Fibroblast of lung (primary cell): ENCODE measurements around the gene RSF1. TPM values are rescaled to one million over a fixed set of nuclear protein-coding genes. Genes with fewer than 3 reads are reported as not detected.
A peak's percentile ranks its signal among the peaks of the same experiment; 100 is the strongest.

ENCODE experiments used
- DNase-seq, 2 donors: peaks; one replicate each; pipeline versions ENCODE4 v3.0.0 to v3.0.0-alpha.2; 2010; ENCODE audit warnings: low read depth in 2 of 2
- H2AFZ ChIP-seq: 2 replicates; pipeline ENCODE4 v1.5.1; 2012; ENCODE audit warnings: low read length, control low read depth, inconsistent platforms
- H3K27ac ChIP-seq: 2 replicates; pipeline ENCODE4 v1.5.1; 2011; ENCODE audit warnings: low read length, control low read depth; ENCODE audit not compliant: insufficient read depth
- H3K27me3 ChIP-seq: 2 replicates; pipeline ENCODE4 v1.5.1; 2011; ENCODE audit warnings: mild to moderate bottlenecking, low read length; ENCODE audit not compliant: control insufficient read depth, insufficient read depth
- H3K36me3 ChIP-seq: 2 replicates; pipeline ENCODE4 v1.5.1; 2011; ENCODE audit warnings: low read length; ENCODE audit not compliant: control insufficient read depth, insufficient read depth
- H3K4me1 ChIP-seq: 2 replicates; pipeline ENCODE4 v1.5.1; 2011; ENCODE audit warnings: low read length; ENCODE audit not compliant: control insufficient read depth, insufficient read depth; ENCODE audit errors: extremely low read depth
- H3K4me2 ChIP-seq: 2 replicates; pipeline ENCODE4 v1.5.1; 2011; ENCODE audit warnings: low read length, control low read depth; ENCODE audit not compliant: insufficient read depth; ENCODE audit errors: extremely low read depth
- H3K4me3 ChIP-seq, 4 experiments: fragments of 200-600 bp in 1 of 4; sonication (generic) in 1 of 4; replicated peaks in 1 of 4; 2 replicates each; pipeline ENCODE4 v1.5.1; 2011 to 2016; ENCODE audit warnings: low read length in 4 of 4, low read depth in 3 of 4, mild to moderate bottlenecking in 3 of 4, control low read depth in 2 of 4, inconsistent platforms in 1 of 4, mixed read lengths in 1 of 4; ENCODE audit not compliant: insufficient read depth in 1 of 4; ENCODE audit errors: control extremely low read depth in 1 of 4
- H3K79me2 ChIP-seq: 2 replicates; pipeline ENCODE4 v1.5.1; 2012; ENCODE audit warnings: mild to moderate bottlenecking, low read length, inconsistent platforms; ENCODE audit not compliant: control insufficient read depth, insufficient read depth
- H3K9ac ChIP-seq: 2 replicates; pipeline ENCODE4 v1.5.1; 2011; ENCODE audit warnings: mild to moderate bottlenecking, low read length, control low read depth; ENCODE audit not compliant: insufficient read depth
- H3K9me3 ChIP-seq: 2 replicates; pipeline ENCODE4 v1.5.1; 2012; ENCODE audit warnings: low read depth, low read length; ENCODE audit not compliant: control insufficient read depth, insufficient read depth
- H4K20me1 ChIP-seq: 2 replicates; pipeline ENCODE4 v1.5.1; 2011; ENCODE audit warnings: low read length; ENCODE audit not compliant: control insufficient read depth, insufficient read depth; ENCODE audit errors: extremely low read depth
- CTCF ChIP-seq, 2 donors: IDR thresholded peaks in 1 of 2; conservative IDR thresholded peaks in 1 of 2; 1 replicate in 1 of 2; 2 replicates in 1 of 2; pipeline ENCODE4 v1.5.1; 2011 to 2012; ENCODE audit warnings: low read length in 2 of 2, control low read depth in 1 of 2, inconsistent platforms in 1 of 2, low read depth in 1 of 2, mild to moderate bottlenecking in 1 of 2
- EZH2 ChIP-seq: IDR thresholded peaks from 2 replicates; pipeline ENCODE4 v1.5.1; 2012; ENCODE audit warnings: low read length, control low read depth, mild to moderate bottlenecking; ENCODE audit errors: missing control alignments
- polyA plus RNA-seq, 2 donors: library from polyadenylated mRNA; depleted of rRNA in 1 of 2; stranded (reverse) in 1 of 2; unstranded in 1 of 2; fragments of >200 nt; gene quantifications; 2 replicates each; pipeline ENCODE4 v1.2.1, GENCODE V29; 2011 to 2012; ENCODE audit warnings: missing spikeins in 1 of 2
- total RNA-seq: library from RNA; depleted of rRNA; stranded (reverse); fragments of >200 nt; gene quantifications from 2 replicates; pipeline ENCODE4 v1.2.1, GENCODE V29; 2014

Gene RSF1
- total and polyA plus RNA-seq, 2 donors (not counting 1 experiment from before 2014, with no cell fraction given), result 27.5 to 38.1 TPM

GRCh38 chr11:77658213-77659013 lies 162.1 kb downstream of the RSF1 start:
- H3K79me2 ChIP-seq, result no peaks in the 10 kb centered on the region
- no peaks in the 10 kb centered on the region for H3K27me3 ChIP-seq
- H3K27ac ChIP-seq, result no peak overlapping the region
- H4K20me1 ChIP-seq, result no peaks in the 10 kb centered on the region
- H3K4me1 ChIP-seq, result peaks cover 2% of the 10 kb centered on the region
- no peak overlapping the region for H3K4me3 ChIP-seq
- TF ChIP-seq EZH2, result no peak
- TF ChIP-seq CTCF (conservative IDR thresholded peaks at IDR 0.05 in 1 of 2, IDR thresholded peaks at IDR 0.05 in 1 of 2; ENCODE audit: low read depth in 1 of 2, low read length in 2 of 2), result no peak
- no peaks in the 10 kb centered on the region for H3K36me3 ChIP-seq
- H2AFZ ChIP-seq, result no peak overlapping the region
- DNase-seq, result peak; percentile 21 to 38
- H3K9ac ChIP-seq, result no peak overlapping the region
- no peak overlapping the region for H3K4me2 ChIP-seq
- no peaks in the 10 kb centered on the region for H3K9me3 ChIP-seq

- Histone ChIP-seq H3K36me3 (no peaks in the 10 kb centered on the region), H3K4me2 (no peak overlapping the region), H4K20me1 (no peaks in the 10 kb centered on the region), H3K4me3 (no peak overlapping the region), H2AFZ (no peak overlapping the region), H3K9ac (no peak overlapping the region), H3K79me2 (no peaks in the 10 kb centered on the region), H3K27me3 (no peaks in the 10 kb centered on the region), H3K4me1 (peaks cover 2% of the 10 kb centered on the region), H3K27ac (no peak overlapping the region), H3K9me3 (no peaks in the 10 kb centered on the region)
- TF ChIP-seq CTCF (conservative IDR thresholded peaks at IDR 0.05 in 1 of 2, IDR thresholded peaks at IDR 0.05 in 1 of 2; ENCODE audit: low read depth in 1 of 2, low read length in 2 of 2) (no peak), EZH2 (no peak)
- no peak for DNase-seq
Measured at GRCh38 chr11:77656362-77656761, 164.2 kb downstream of the RSF1 start.

- H3K4me3 ChIP-seq, result no peak overlapping the region
- H3K9ac ChIP-seq, result no peak overlapping the region
- DNase-seq, result peak in 1 of 2 donors; percentile 52
- no peaks in the 10 kb centered on the region for H3K36me3 ChIP-seq
- no peak overlapping the region for H3K4me2 ChIP-seq
- H3K79me2 ChIP-seq, result no peaks in the 10 kb centered on the region
- H3K9me3 ChIP-seq, result no peaks in the 10 kb centered on the region
- no peak overlapping the region for H3K27ac ChIP-seq
- no peak for TF ChIP-seq EZH2
- TF ChIP-seq CTCF (conservative IDR thresholded peaks at IDR 0.05 in 1 of 2, IDR thresholded peaks at IDR 0.05 in 1 of 2; ENCODE audit: low read depth in 1 of 2, low read length in 2 of 2), result no peak
- no peak overlapping the region for H2AFZ ChIP-seq
- no peaks in the 10 kb centered on the region for H3K27me3 ChIP-seq
- H3K4me1 ChIP-seq, result peaks cover 2% of the 10 kb centered on the region
- H4K20me1 ChIP-seq, result no peaks in the 10 kb centered on the region
Measured at GRCh38 chr11:77654770-77655434, 165.6 kb downstream of the RSF1 start.
